ENCODE results near the gene ANKRD28.
"Not testable (repeated sequence)": the region's sequence is repeated elsewhere in the genome, so short reads cannot be mapped to it uniquely, and the experiment has no call there.

The ANKRD28 gene

GRCh38 chr3:15750143-15750542, 47.6 kb downstream of the ANKRD28 start:
- Histone ChIP-seq H3K9me2 (replicated peaks; ENCODE audit: low read depth, low read length) (no peaks in the 10 kb centered on the region), H3K4me1 (ENCODE audit: insufficient read depth, low read length, poor library complexity, severe bottlenecking) (peaks cover 1% of the 10 kb centered on the region), H3F3A (ENCODE audit: low read depth) (no peaks in the 10 kb centered on the region; the same call in 1 of the 2 replicates), H4K20me1 (ENCODE audit: insufficient read depth, low read length, poor library complexity, severe bottlenecking) (peaks cover 10% of the 10 kb centered on the region), H3K36me3 (ENCODE audit: insufficient read depth, low read length) (peaks cover 66% of the 10 kb centered on the region), H3K4me2 (ENCODE audit: low read depth, low read length, poor library complexity, severe bottlenecking) (no peak overlapping the region), H3K79me2 (ENCODE audit: insufficient read depth, low read length) (peaks cover 25% of the 10 kb centered on the region), H3K27me3 (ENCODE audit: insufficient read depth, low read length, poor library complexity, severe bottlenecking) (no peaks in the 10 kb centered on the region), H3K9me3 (ENCODE audit: insufficient read depth, low read depth, low read length) (no peaks in the 10 kb centered on the region), H3K9ac (ENCODE audit: low read depth, low read length, poor library complexity, severe bottlenecking) (no peak overlapping the region), H2AFZ (ENCODE audit: low read length) (no peak overlapping the region), H3K4me3 (ENCODE audit: low read length, poor library complexity, severe bottlenecking) (no peak overlapping the region)
- TF ChIP-seq CTCF (conservative IDR thresholded peaks at IDR 0.05; ENCODE audit: low read length), result no peak
- TF ChIP-seq EZH2phosphoT487 (IDR thresholded peaks at IDR 0.05; ENCODE audit: borderline replicate concordance), result no peak

- H3K36me3 ChIP-seq (ENCODE audit: insufficient read depth, low read length), result peaks cover 54% of the 10 kb centered on the region
- H3K9me3 ChIP-seq (ENCODE audit: insufficient read depth, low read depth, low read length); H3K9ac ChIP-seq (ENCODE audit: low read depth, low read length, poor library complexity, severe bottlenecking); H3K27me3 ChIP-seq (ENCODE audit: insufficient read depth, low read length, poor library complexity, severe bottlenecking); H3K9me2 ChIP-seq (replicated peaks; ENCODE audit: low read depth, low read length); H3F3A ChIP-seq (ENCODE audit: low read depth); H3K4me3 ChIP-seq (ENCODE audit: low read length, poor library complexity, severe bottlenecking); H3K4me1 ChIP-seq (ENCODE audit: insufficient read depth, low read length, poor library complexity, severe bottlenecking); H4K20me1 ChIP-seq (ENCODE audit: insufficient read depth, low read length, poor library complexity, severe bottlenecking); H3K79me2 ChIP-seq (ENCODE audit: insufficient read depth, low read length); H3K4me2 ChIP-seq (ENCODE audit: low read depth, low read length, poor library complexity, severe bottlenecking); H2AFZ ChIP-seq (ENCODE audit: low read length): not testable (repeated sequence)
Measured at GRCh38 chr3:15745896-15746295, 51.9 kb downstream of the ANKRD28 start.

- no peak for TF ChIP-seq EZH2phosphoT487 (IDR thresholded peaks at IDR 0.05; ENCODE audit: borderline replicate concordance)
- no peak for TF ChIP-seq CTCF (conservative IDR thresholded peaks at IDR 0.05; ENCODE audit: low read length)
- Histone ChIP-seq H3K4me1 (ENCODE audit: insufficient read depth, low read length, poor library complexity, severe bottlenecking) (no peaks in the 10 kb centered on the region), H3K4me2 (ENCODE audit: low read depth, low read length, poor library complexity, severe bottlenecking) (no peak overlapping the region)
Measured at GRCh38 chr3:15744176-15744575, 53.6 kb downstream of the ANKRD28 start.

GRCh38 chr3:15743587-15744009, 54.2 kb downstream of the ANKRD28 start:
- peaks cover 57% of the 10 kb centered on the region for H3K36me3 ChIP-seq (ENCODE audit: insufficient read depth, low read length)
- no peaks in the 10 kb centered on the region for H3K9me3 ChIP-seq (ENCODE audit: insufficient read depth, low read depth, low read length)
- H3K79me2 ChIP-seq (ENCODE audit: insufficient read depth, low read length), result peaks cover 15% of the 10 kb centered on the region; the same call in 1 of the 2 replicates
- TF ChIP-seq CTCF (conservative IDR thresholded peaks at IDR 0.05; ENCODE audit: low read length) (no peak), EZH2phosphoT487 (IDR thresholded peaks at IDR 0.05; ENCODE audit: borderline replicate concordance) (no peak)
- no peaks in the 10 kb centered on the region for H4K20me1 ChIP-seq (ENCODE audit: insufficient read depth, low read length, poor library complexity, severe bottlenecking)
- no peaks in the 10 kb centered on the region for H3K9me2 ChIP-seq (replicated peaks; ENCODE audit: low read depth, low read length)
- no peak overlapping the region for H3K4me3 ChIP-seq (ENCODE audit: low read length, poor library complexity, severe bottlenecking)
- H3K27me3 ChIP-seq (ENCODE audit: insufficient read depth, low read length, poor library complexity, severe bottlenecking), result no peaks in the 10 kb centered on the region
- H2AFZ ChIP-seq (ENCODE audit: low read length), result no peak overlapping the region
- no peaks in the 10 kb centered on the region for H3F3A ChIP-seq (ENCODE audit: low read depth)
- H3K9ac ChIP-seq (ENCODE audit: low read depth, low read length, poor library complexity, severe bottlenecking), result no peak overlapping the region
- no peaks in the 10 kb centered on the region for H3K4me1 ChIP-seq (ENCODE audit: insufficient read depth, low read length, poor library complexity, severe bottlenecking)
- H3K4me2 ChIP-seq (ENCODE audit: low read depth, low read length, poor library complexity, severe bottlenecking), result no peak overlapping the region

More at GRCh38 chr3:15744176-15744575, 53.6 kb downstream of the ANKRD28 start:
- H3K9me2 ChIP-seq (replicated peaks; ENCODE audit: low read depth, low read length), result no peaks in the 10 kb centered on the region
- H4K20me1 ChIP-seq (ENCODE audit: insufficient read depth, low read length, poor library complexity, severe bottlenecking), result no peaks in the 10 kb centered on the region
- H2AFZ ChIP-seq (ENCODE audit: low read length), result no peak overlapping the region
- no peaks in the 10 kb centered on the region for H3K9me3 ChIP-seq (ENCODE audit: insufficient read depth, low read depth, low read length)
- no peak overlapping the region for H3K9ac ChIP-seq (ENCODE audit: low read depth, low read length, poor library complexity, severe bottlenecking)
- H3K27me3 ChIP-seq (ENCODE audit: insufficient read depth, low read length, poor library complexity, severe bottlenecking), result no peaks in the 10 kb centered on the region
- H3K79me2 ChIP-seq (ENCODE audit: insufficient read depth, low read length), result peaks cover 10% of the 10 kb centered on the region; the same call in 1 of the 2 replicates
- H3K4me3 ChIP-seq (ENCODE audit: low read length, poor library complexity, severe bottlenecking), result no peak overlapping the region
- no peaks in the 10 kb centered on the region for H3F3A ChIP-seq (ENCODE audit: low read depth)
- peaks cover 54% of the 10 kb centered on the region for H3K36me3 ChIP-seq (ENCODE audit: insufficient read depth, low read length)

- not testable (repeated sequence) for H3K4me2 ChIP-seq (ENCODE audit: low read depth, low read length, poor library complexity, severe bottlenecking); H3K9me2 ChIP-seq (replicated peaks; ENCODE audit: low read depth, low read length); H3F3A ChIP-seq (ENCODE audit: low read depth); H3K9ac ChIP-seq (ENCODE audit: low read depth, low read length, poor library complexity, severe bottlenecking); H3K9me3 ChIP-seq (ENCODE audit: insufficient read depth, low read depth, low read length); H3K4me3 ChIP-seq (ENCODE audit: low read length, poor library complexity, severe bottlenecking); H3K4me1 ChIP-seq (ENCODE audit: insufficient read depth, low read length, poor library complexity, severe bottlenecking); H3K27me3 ChIP-seq (ENCODE audit: insufficient read depth, low read length, poor library complexity, severe bottlenecking); H2AFZ ChIP-seq (ENCODE audit: low read length); H4K20me1 ChIP-seq (ENCODE audit: insufficient read depth, low read length, poor library complexity, severe bottlenecking)
- peaks cover 57% of the 10 kb centered on the region for H3K36me3 ChIP-seq (ENCODE audit: insufficient read depth, low read length)
- H3K79me2 ChIP-seq (ENCODE audit: insufficient read depth, low read length), result peaks cover 20% of the 10 kb centered on the region; the same call in 1 of the 2 replicates
Measured at GRCh38 chr3:15742236-15742635, 55.5 kb downstream of the ANKRD28 start.
